ENCODE results near the gene STRIP2.

DNA sequence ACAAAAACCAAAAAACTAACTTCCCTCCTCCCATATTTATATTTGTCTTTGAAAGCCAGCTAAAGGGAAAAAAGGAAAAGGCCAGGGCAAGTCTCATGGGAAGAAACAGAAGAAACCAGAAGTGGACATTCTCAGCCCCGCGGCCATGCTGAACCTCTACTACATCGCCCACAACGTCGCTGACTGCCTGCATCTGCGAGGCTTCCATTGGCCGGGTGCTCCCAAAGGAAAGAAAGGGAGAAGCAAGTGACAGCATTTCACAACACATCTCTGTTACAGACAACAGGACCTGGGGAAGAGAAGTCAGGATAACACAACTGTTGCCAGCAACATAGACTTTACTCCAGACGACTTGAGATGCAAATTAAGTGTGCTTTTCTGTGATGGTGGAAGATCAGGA lies 78.0 kb downstream of the STRIP2 start:
- TF ChIP-seq CTCF (IDR thresholded peaks at IDR 0.05) (no peak), POLR2A (IDR thresholded peaks at IDR 0.05) (no peak)
